GM23338 (cell line): ENCODE measurements around the gene SP5.

ENCODE experiments used
- CREB1 ChIP-seq: fragments of 250-450 bp; sonication (Bioruptor Pico); IDR thresholded peaks from 2 replicates; pipeline ENCODE4 v1.5.0; 2020; ENCODE audit warnings: low read depth, mild to moderate bottlenecking, moderate library complexity
- EZH2 ChIP-seq: fragments of 200-600 bp; sonication (generic); IDR thresholded peaks from one replicate; pipeline ENCODE4 v1.8.0; 2017; ENCODE audit warnings: antibody characterized with exemption, mild to moderate bottlenecking, low read depth; ENCODE audit not compliant: unreplicated experiment
- EZH2phosphoT487 ChIP-seq: fragments of 200-600 bp; sonication (generic); IDR thresholded peaks from one replicate; pipeline ENCODE4 v1.8.1; 2018; ENCODE audit warnings: antibody characterized with exemption; ENCODE audit not compliant: unreplicated experiment
- JUNB ChIP-seq: IDR thresholded peaks from one replicate; pipeline ENCODE4 v1.6.1; 2016; ENCODE audit warnings: antibody characterized with exemption; ENCODE audit not compliant: unreplicated experiment
- POLR2AphosphoS5 ChIP-seq: IDR thresholded peaks from 2 replicates; pipeline ENCODE4 v1.6.1; 2016; ENCODE audit warnings: antibody characterized with exemption, low read depth
- ZNF114 ChIP-seq: fragments of 250-450 bp; sonication (Bioruptor Pico); IDR thresholded peaks from 2 replicates; pipeline ENCODE4 v1.5.0; 2020; ENCODE audit warnings: mild to moderate bottlenecking, moderate library complexity
- TF ChIP-seq, protein P1 (sequence below), 2 experiments: fragments of 200-600 bp in 1 of 2; sonication (generic) in 1 of 2; conservative IDR thresholded peaks; 2 replicates each; pipeline versions ENCODE4 v1.5.1 to v1.6.1; 2016 to 2017; ENCODE audit warnings: antibody characterized with exemption in 2 of 2, low read depth in 2 of 2, mild to moderate bottlenecking in 2 of 2, moderate library complexity in 1 of 2
- TF ChIP-seq, protein P2 (sequence below): IDR thresholded peaks from one replicate; pipeline ENCODE4 v1.6.1; 2018; ENCODE audit warnings: antibody characterized with exemption; ENCODE audit not compliant: unreplicated experiment
- TF ChIP-seq, protein P3 (sequence below): fragments of 250-450 bp; sonication (Bioruptor Pico); IDR thresholded peaks from 2 replicates; pipeline ENCODE4 v1.5.0; 2020; ENCODE audit warnings: mild to moderate bottlenecking, moderate library complexity

DNA sequence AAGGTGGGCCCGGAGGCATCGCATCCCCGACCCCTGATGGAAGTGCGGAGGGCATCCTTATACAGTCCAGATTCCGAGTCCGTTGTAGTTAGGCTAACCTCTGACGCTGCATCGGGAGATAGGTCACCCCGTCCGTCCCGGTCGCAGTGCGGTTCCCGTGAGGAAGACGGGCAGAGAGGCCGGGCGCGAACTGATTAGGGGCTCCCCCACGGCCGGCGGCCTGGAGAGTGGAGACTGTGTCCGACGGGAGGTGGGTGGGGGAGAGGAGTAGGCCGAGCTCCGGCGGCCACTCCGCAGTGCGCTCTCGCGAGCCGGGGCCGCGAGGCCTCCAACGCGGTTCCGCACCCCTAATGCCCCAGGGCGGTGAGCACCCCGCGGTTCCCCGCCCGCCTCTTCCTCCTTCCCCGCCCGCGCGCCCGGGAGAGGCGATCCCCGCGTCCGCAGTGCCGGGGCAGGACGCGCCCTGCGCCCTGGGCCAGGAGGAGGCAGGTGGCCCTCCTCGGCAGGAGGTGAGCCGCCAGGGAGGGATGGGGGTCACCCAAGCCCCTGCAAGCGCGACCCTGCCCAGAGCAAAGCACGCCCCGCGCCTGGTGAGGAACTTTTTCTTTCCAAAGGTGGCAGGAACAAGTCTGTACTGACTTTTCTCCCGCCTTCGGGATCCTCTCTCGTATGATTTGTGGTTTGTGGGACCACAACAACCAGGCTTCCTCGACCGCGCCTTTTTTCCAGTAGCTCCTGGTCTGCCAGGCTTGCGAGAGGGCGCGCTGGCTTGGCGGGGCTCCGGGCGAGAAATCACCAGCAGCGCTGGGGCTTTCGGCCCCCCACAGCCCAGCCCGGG, 1.4 kb upstream of the SP5 start:
- TF ChIP-seq JUNB: no peak
- peak; percentile 96 for TF ChIP-seq EZH2
- TF ChIP-seq, protein P1, sequence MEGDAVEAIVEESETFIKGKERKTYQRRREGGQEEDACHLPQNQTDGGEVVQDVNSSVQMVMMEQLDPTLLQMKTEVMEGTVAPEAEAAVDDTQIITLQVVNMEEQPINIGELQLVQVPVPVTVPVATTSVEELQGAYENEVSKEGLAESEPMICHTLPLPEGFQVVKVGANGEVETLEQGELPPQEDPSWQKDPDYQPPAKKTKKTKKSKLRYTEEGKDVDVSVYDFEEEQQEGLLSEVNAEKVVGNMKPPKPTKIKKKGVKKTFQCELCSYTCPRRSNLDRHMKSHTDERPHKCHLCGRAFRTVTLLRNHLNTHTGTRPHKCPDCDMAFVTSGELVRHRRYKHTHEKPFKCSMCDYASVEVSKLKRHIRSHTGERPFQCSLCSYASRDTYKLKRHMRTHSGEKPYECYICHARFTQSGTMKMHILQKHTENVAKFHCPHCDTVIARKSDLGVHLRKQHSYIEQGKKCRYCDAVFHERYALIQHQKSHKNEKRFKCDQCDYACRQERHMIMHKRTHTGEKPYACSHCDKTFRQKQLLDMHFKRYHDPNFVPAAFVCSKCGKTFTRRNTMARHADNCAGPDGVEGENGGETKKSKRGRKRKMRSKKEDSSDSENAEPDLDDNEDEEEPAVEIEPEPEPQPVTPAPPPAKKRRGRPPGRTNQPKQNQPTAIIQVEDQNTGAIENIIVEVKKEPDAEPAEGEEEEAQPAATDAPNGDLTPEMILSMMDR (conservative IDR thresholded peaks at IDR 0.05; ENCODE audit: low read depth in 2 of 2): no peak
- TF ChIP-seq, protein P2, sequence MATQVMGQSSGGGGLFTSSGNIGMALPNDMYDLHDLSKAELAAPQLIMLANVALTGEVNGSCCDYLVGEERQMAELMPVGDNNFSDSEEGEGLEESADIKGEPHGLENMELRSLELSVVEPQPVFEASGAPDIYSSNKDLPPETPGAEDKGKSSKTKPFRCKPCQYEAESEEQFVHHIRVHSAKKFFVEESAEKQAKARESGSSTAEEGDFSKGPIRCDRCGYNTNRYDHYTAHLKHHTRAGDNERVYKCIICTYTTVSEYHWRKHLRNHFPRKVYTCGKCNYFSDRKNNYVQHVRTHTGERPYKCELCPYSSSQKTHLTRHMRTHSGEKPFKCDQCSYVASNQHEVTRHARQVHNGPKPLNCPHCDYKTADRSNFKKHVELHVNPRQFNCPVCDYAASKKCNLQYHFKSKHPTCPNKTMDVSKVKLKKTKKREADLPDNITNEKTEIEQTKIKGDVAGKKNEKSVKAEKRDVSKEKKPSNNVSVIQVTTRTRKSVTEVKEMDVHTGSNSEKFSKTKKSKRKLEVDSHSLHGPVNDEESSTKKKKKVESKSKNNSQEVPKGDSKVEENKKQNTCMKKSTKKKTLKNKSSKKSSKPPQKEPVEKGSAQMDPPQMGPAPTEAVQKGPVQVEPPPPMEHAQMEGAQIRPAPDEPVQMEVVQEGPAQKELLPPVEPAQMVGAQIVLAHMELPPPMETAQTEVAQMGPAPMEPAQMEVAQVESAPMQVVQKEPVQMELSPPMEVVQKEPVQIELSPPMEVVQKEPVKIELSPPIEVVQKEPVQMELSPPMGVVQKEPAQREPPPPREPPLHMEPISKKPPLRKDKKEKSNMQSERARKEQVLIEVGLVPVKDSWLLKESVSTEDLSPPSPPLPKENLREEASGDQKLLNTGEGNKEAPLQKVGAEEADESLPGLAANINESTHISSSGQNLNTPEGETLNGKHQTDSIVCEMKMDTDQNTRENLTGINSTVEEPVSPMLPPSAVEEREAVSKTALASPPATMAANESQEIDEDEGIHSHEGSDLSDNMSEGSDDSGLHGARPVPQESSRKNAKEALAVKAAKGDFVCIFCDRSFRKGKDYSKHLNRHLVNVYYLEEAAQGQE: no peak
- TF ChIP-seq EZH2phosphoT487: peak; percentile 86
- no peak for TF ChIP-seq CREB1
- no peak for TF ChIP-seq POLR2AphosphoS5
- TF ChIP-seq ZNF114 (CRISPR knock-in tag): no peak
- TF ChIP-seq, protein P3, sequence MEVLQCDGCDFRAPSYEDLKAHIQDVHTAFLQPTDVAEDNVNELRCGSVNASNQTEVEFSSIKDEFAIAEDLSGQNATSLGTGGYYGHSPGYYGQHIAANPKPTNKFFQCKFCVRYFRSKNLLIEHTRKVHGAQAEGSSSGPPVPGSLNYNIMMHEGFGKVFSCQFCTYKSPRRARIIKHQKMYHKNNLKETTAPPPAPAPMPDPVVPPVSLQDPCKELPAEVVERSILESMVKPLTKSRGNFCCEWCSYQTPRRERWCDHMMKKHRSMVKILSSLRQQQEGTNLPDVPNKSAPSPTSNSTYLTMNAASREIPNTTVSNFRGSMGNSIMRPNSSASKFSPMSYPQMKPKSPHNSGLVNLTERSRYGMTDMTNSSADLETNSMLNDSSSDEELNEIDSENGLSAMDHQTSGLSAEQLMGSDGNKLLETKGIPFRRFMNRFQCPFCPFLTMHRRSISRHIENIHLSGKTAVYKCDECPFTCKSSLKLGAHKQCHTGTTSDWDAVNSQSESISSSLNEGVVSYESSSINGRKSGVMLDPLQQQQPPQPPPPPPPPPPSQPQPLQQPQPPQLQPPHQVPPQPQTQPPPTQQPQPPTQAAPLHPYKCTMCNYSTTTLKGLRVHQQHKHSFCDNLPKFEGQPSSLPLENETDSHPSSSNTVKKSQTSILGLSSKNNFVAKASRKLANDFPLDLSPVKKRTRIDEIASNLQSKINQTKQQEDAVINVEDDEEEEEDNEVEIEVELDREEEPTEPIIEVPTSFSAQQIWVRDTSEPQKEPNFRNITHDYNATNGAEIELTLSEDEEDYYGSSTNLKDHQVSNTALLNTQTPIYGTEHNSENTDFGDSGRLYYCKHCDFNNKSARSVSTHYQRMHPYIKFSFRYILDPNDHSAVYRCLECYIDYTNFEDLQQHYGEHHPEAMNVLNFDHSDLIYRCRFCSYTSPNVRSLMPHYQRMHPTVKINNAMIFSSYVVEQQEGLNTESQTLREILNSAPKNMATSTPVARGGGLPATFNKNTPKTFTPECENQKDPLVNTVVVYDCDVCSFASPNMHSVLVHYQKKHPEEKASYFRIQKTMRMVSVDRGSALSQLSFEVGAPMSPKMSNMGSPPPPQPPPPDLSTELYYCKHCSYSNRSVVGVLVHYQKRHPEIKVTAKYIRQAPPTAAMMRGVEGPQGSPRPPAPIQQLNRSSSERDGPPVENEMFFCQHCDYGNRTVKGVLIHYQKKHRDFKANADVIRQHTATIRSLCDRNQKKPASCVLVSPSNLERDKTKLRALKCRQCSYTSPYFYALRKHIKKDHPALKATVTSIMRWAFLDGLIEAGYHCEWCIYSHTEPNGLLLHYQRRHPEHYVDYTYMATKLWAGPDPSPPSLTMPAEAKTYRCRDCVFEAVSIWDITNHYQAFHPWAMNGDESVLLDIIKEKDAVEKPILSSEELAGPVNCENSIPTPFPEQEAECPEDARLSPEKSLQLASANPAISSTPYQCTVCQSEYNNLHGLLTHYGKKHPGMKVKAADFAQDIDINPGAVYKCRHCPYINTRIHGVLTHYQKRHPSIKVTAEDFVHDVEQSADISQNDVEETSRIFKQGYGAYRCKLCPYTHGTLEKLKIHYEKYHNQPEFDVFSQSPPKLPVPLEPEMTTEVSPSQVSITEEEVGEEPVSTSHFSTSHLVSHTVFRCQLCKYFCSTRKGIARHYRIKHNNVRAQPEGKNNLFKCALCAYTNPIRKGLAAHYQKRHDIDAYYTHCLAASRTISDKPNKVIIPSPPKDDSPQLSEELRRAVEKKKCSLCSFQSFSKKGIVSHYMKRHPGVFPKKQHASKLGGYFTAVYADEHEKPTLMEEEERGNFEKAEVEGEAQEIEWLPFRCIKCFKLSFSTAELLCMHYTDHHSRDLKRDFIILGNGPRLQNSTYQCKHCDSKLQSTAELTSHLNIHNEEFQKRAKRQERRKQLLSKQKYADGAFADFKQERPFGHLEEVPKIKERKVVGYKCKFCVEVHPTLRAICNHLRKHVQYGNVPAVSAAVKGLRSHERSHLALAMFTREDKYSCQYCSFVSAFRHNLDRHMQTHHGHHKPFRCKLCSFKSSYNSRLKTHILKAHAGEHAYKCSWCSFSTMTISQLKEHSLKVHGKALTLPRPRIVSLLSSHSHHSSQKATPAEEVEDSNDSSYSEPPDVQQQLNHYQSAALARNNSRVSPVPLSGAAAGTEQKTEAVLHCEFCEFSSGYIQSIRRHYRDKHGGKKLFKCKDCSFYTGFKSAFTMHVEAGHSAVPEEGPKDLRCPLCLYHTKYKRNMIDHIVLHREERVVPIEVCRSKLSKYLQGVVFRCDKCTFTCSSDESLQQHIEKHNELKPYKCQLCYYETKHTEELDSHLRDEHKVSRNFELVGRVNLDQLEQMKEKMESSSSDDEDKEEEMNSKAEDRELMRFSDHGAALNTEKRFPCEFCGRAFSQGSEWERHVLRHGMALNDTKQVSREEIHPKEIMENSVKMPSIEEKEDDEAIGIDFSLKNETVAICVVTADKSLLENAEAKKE: no peak
